Measurements from ENCODE around the gene MTX1.

DNA sequence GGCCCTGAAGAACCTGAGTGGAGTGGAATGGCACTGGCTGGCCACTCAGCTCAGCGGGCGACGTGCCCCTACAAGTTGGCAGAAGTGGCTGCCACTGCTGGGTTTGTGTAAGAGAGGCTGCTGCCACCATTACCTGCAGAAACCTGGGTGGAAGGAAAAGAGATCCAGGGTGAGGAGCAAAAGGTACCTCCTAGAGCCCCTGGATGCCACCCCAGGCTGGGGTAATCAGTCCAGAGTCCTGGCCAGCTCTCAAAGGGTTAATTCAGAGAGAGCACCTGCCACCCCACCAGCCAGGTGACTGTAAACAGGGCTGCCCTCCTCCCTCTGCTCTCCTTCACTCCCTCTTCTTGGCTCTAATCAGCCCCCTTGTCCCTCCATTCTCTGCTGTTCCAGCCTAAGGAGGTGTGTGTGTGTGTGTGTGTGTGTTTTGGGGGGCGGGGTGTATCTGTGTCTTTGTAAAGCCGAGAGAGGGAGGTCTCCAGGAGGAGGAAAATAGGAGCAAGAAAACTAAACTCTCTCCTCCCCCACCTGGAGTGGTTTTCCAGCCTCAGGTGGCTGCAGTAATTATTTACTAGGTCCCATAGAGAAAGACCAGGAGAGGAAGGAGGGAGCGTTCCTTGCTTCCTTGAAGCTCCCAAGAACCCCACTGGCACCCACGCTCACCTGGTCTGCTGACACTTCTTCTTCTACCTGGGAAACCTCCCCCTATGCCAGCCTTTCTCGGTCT lies 22.3 kb upstream of the MTX1 start:
- no peak for TF ChIP-seq CTCF (IDR thresholded peaks at IDR 0.05)
- TF ChIP-seq USF2 (IDR thresholded peaks at IDR 0.05; ENCODE audit: borderline replicate concordance, low read depth, low read length): no peak
- TF ChIP-seq MEF2A (IDR thresholded peaks at IDR 0.05; ENCODE audit: borderline replicate concordance, low read depth): no peak
- no peak for TF ChIP-seq EZH2phosphoT487 (IDR thresholded peaks at IDR 0.05; ENCODE audit: borderline replicate concordance, low read depth)
- no peak for TF ChIP-seq ZBTB33 (IDR thresholded peaks at IDR 0.05; ENCODE audit: borderline replicate concordance, low read depth)
- TF ChIP-seq POLR2AphosphoS5 (IDR thresholded peaks at IDR 0.05; ENCODE audit: low read depth, low read length): no peak
- no peak for TF ChIP-seq FOSL2 (IDR thresholded peaks at IDR 0.05; ENCODE audit: borderline replicate concordance, low read depth)

All from SK-N-SH (cell line).